Measurements from ENCODE around the gene ALKBH4. TPM values are rescaled to one million over a fixed set of nuclear protein-coding genes. Genes with fewer than 3 reads are reported as not detected.
"Not testable (repeated sequence)": the region's sequence is repeated elsewhere in the genome, so short reads cannot be mapped to it uniquely, and the experiment has no call there.

Gene ALKBH4
- total and polyA plus RNA-seq, 11 donors, result 4.9 to 19.4 (median 6.8) TPM

DNA sequence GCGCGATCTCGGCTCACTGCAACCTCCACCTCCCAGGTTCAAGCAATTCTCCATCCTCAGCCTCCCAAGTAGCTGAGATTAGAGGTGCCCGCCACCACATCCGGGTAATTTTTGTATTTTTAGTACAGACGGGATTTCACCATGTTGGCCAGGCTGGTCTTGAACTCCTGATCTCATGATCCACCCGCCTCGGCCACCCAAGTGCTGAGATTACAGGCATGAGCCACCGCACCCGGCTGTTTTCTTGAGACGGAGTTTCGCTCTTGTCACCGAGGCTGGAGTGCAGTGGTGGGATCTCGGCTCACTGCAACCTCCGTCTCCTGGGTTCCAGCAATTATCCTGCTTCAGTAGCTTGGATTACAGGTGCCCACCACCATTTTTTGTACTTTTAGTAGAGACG, 33.7 kb upstream of the ALKBH4 start:
- ATAC-seq; H3K27ac ChIP-seq; H3K9me3 ChIP-seq; intact Hi-C loops (cut with DNase I); H3K4me3 ChIP-seq; H3K36me3 ChIP-seq; H3K27me3 ChIP-seq; H3K4me1 ChIP-seq: not testable (repeated sequence)
- 90 to 100% (median 94%) methylated on average over 3 to 15 of the region's 16 CpGs for WGBS, 4 donors
- peak in 1 of 5 donors; percentile 13 for DNase-seq

DNA sequence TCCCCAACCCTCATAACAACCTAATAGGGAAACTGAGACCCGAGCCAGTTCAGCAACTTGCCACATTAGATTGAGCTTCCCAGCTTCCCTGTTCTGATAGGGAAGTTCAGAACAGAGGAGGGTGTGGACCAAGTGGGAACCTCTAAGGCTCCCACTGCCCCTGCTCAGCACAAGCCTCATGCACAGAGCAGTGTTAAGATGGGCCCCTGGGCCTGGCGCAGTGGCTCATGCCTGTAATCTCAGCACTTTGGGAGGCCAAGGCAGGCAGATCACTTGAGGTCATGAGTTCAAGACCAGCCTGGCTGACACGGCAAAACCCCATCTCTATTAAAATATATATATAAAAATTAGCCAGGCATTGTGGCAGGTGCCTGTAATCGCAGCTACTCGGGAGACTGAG, 32.6 kb upstream of the ALKBH4 start:
- WGBS, 4 donors, result 76 to 94% methylated on average over 1 of the region's 5 CpGs; no CpG with 5 or more reads in 2 of the 4 donors
- H3K9me3 ChIP-seq; intact Hi-C loops (cut with DNase I); ATAC-seq; H3K36me3 ChIP-seq; H3K27me3 ChIP-seq; H3K4me3 ChIP-seq; H3K27ac ChIP-seq; H3K4me1 ChIP-seq: not testable (repeated sequence)
- DNase-seq, result peak in 3 of 5 donors; percentile 19 to 65 (median 32)

DNA sequence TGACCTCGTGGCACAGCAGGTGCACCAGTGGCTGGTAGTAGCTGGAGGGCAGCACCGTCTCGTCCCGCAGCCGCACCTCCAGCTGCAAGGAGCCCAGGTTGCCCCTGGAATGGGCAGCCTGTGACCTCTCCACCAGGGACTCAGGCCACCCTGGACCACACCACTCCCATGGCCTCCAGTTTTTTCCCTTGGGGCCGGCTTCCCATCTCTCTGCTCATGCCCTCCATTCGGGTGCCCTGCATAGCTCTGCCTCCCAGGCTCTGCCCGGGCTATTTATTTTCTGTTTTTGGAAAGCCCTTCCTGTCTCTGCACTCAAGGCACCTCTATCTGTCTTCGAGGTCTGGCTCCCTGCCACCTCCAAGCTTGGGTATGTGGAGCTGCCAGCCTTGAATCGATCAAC, 32.2 kb upstream of the ALKBH4 start:
- H3K36me3 ChIP-seq; H3K27ac ChIP-seq; intact Hi-C loops (cut with DNase I); ATAC-seq; H3K9me3 ChIP-seq; H3K4me1 ChIP-seq; H3K27me3 ChIP-seq; H3K4me3 ChIP-seq: not testable (repeated sequence)
- DNase-seq, result peak in 2 of 5 donors; percentile 12 to 46
- WGBS, 4 donors, result 72 to 86% (median 79%) methylated on average over 3 of the region's 10 CpGs

GRCh38 chr7:102494473-102495149, 29.9 kb upstream of the ALKBH4 start:
- H3K27me3 ChIP-seq; DNase-seq; H3K4me3 ChIP-seq; H3K27ac ChIP-seq; H3K36me3 ChIP-seq; H3K9me3 ChIP-seq; H3K4me1 ChIP-seq; intact Hi-C loops (cut with DNase I): not testable (repeated sequence)
- ATAC-seq, result peak in 3 of 4 donors; percentile 24 to 43 (median 35)
- no CpG with 5 or more reads among the region's 67 CpGs for WGBS, 4 donors

DNA sequence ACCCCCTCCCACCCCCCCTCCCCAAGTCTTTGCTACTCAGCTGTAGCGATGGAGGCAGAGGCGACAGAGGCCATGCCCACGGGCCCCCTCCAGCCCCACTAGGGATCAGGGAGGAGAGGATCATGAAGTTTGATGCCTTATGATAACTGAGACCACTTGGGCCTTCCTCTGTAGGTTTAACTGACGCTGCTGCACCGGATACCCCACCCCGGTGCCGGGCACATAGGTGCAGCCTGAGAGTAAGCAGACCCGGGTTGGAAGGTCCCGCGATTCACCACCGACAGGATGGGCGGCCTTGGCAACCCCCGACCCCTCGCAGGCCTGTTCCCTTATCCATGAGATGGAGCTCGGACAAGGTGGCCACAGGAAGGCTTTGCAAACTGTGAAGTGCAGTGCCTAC, 29.4 kb upstream of the ALKBH4 start:
- intact Hi-C loops (cut with DNase I); H3K27ac ChIP-seq; H3K27me3 ChIP-seq; H3K9me3 ChIP-seq; H3K4me1 ChIP-seq; ATAC-seq; H3K36me3 ChIP-seq: not testable (repeated sequence)
- H3K4me3 ChIP-seq, result peak overlapping the region in 2 of 12 donors; percentile 18 to 48
- 24 to 49% methylated on average over 8 of the region's 15 CpGs; no CpG with 5 or more reads in 2 of the 4 donors for WGBS, 4 donors
- peak in 3 of 5 donors; percentile 18 to 48 (median 19) for DNase-seq

- H3K27ac ChIP-seq; DNase-seq; H3K27me3 ChIP-seq; H3K4me1 ChIP-seq; H3K4me3 ChIP-seq; H3K36me3 ChIP-seq; intact Hi-C loops (cut with DNase I); H3K9me3 ChIP-seq: not testable (repeated sequence)
- peak; percentile 65 to 81 (median 74) for ATAC-seq
- WGBS, 4 donors, result no CpG with 5 or more reads among the region's 33 CpGs
These were observed 28.7 kb upstream of the ALKBH4 start for GRCh38 chr7:102493220-102493935.

DNA sequence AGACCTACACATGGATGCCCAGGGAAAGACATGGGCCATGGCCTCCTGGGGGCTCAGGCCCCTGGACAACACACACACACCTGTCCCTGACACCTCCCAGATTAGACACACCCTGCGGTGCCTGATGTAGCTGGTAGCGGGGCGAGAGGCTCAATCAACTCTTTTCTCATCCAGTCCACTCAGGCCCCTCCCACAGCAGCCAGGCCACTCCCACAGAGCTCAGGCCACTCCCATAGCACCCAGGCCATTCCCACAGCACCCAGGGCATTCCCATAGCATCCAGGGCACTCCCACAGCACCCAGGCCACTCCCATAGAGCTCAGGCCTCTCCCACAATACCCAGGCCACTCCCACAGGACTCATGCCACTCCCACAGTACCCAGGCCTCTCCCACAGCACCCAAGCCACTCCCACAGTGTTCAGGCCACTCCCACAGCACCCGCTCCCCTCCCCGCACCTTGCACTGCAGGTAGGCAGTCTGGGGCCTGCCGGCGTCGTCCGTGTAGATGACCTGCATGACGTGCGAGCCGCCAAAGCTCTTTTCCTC, 25.9 kb upstream of the ALKBH4 start:
- peak in 3 of 4 donors; percentile 54 to 60 (median 59) for ATAC-seq
- H3K27me3 ChIP-seq; H3K36me3 ChIP-seq; H3K4me3 ChIP-seq; H3K4me1 ChIP-seq; H3K27ac ChIP-seq; H3K9me3 ChIP-seq; intact Hi-C loops (cut with DNase I): not testable (repeated sequence)
- peak in 4 of 5 donors; percentile 17 to 64 (median 40) for DNase-seq
- WGBS, 4 donors, result 73 to 90% (median 88%) methylated on average over 2 to 3 of the region's 12 CpGs; no CpG with 5 or more reads in 1 of the 4 donors

GRCh38 chr7:102484317-102484716, 19.7 kb upstream of the ALKBH4 start:
- DNase-seq; ATAC-seq; H3K27ac ChIP-seq; H3K4me3 ChIP-seq; H3K27me3 ChIP-seq; H3K9me3 ChIP-seq; intact Hi-C loops (cut with DNase I); H3K4me1 ChIP-seq; H3K36me3 ChIP-seq: not testable (repeated sequence)
- WGBS, 4 donors, result no CpG with 5 or more reads among the region's 5 CpGs

GRCh38 chr7:102481962-102482361, 17.3 kb upstream of the ALKBH4 start:
- H3K9me3 ChIP-seq; H3K4me3 ChIP-seq; intact Hi-C loops (cut with DNase I); H3K36me3 ChIP-seq; ATAC-seq; H3K27ac ChIP-seq; H3K4me1 ChIP-seq; H3K27me3 ChIP-seq: not testable (repeated sequence)
- WGBS, 4 donors, result no CpG with 5 or more reads among the region's 10 CpGs
- DNase-seq, result peak in 1 of 5 donors; percentile 22

Measured in heart left ventricle (tissue), 16 donors.